Measurements from ENCODE around the gene ZBTB16.

ZBTB16 gene

DNA sequence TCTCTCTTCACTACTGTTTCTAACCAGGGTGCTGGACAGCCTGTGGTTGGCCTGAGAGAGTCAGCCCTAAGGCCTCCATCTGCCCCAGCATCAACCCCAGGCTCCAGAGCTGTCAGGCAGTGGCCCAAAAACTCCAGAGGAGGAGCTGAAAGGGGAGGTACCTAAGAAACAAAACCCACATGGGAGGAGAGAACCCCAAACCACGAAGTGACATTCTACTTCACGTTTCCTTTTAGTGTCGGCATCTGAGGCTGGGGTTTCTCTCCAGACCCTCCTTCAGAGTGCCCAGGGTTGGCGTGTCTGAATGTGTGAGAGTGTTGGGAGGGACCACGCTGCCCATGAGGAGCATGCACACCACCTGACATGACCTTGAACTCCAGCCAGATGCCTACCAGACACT is 166.8 kb downstream of the ZBTB16 start:
- no peak overlapping the region for H3K4me3 ChIP-seq (ENCODE audit: low read depth, low read length)
- DNase-seq (ENCODE audit: low read depth), result no peak
- TF ChIP-seq, protein P1, sequence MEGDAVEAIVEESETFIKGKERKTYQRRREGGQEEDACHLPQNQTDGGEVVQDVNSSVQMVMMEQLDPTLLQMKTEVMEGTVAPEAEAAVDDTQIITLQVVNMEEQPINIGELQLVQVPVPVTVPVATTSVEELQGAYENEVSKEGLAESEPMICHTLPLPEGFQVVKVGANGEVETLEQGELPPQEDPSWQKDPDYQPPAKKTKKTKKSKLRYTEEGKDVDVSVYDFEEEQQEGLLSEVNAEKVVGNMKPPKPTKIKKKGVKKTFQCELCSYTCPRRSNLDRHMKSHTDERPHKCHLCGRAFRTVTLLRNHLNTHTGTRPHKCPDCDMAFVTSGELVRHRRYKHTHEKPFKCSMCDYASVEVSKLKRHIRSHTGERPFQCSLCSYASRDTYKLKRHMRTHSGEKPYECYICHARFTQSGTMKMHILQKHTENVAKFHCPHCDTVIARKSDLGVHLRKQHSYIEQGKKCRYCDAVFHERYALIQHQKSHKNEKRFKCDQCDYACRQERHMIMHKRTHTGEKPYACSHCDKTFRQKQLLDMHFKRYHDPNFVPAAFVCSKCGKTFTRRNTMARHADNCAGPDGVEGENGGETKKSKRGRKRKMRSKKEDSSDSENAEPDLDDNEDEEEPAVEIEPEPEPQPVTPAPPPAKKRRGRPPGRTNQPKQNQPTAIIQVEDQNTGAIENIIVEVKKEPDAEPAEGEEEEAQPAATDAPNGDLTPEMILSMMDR (conservative IDR thresholded peaks at IDR 0.05; ENCODE audit: low read depth, low read length), result no peak

DNA sequence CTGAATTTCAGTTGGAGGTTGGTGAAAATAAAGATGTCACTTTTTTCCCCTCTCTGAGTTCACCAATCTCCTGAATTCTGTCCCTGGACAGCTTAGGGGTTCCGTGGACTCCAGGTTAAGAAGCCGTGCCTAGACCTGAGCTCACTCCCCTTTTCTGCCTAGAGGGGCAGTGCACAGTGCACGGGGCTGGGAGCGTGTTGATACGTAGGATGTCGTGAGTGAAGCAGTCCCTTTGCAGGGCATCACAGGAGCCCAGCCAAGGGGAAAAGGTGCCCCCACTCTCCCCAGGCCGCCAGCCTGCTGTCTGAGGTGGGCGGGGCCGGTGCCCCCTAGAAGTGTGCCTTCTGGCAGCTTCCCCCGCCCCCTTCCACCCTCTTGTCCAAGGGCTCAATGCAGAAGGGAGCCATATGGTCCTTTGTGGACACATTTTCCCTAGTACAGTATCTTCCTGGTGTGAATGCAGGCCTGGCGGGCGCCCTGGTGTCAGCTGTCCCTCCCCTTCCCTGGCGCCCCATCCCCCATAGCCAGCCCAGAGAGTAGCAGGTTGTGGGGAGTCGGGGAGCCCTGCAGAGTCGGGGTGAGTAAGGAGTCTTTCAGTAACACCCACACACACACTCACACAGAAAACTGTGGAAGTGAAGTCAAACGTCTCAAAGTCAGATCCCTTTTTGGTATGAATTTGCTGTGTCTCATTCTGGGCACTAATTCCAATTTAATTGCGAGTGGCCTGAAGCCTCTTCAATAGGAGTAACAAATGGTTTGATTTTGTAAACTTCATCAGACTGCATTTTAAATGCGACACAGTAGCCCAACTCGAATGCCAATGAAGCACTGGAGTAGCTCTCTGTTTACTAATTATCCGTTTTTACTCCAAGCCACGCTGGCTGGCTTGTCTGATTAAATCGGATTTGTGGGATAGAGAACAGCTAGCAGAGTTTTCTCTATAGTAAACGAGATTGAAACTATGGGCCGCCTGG is 169.2 kb downstream of the ZBTB16 start:
- H3K4me3 ChIP-seq (ENCODE audit: low read depth, low read length), result no peak overlapping the region
- no peak for DNase-seq (ENCODE audit: low read depth)
- TF ChIP-seq, protein P1 (conservative IDR thresholded peaks at IDR 0.05; ENCODE audit: low read depth, low read length), result no peak

DNA sequence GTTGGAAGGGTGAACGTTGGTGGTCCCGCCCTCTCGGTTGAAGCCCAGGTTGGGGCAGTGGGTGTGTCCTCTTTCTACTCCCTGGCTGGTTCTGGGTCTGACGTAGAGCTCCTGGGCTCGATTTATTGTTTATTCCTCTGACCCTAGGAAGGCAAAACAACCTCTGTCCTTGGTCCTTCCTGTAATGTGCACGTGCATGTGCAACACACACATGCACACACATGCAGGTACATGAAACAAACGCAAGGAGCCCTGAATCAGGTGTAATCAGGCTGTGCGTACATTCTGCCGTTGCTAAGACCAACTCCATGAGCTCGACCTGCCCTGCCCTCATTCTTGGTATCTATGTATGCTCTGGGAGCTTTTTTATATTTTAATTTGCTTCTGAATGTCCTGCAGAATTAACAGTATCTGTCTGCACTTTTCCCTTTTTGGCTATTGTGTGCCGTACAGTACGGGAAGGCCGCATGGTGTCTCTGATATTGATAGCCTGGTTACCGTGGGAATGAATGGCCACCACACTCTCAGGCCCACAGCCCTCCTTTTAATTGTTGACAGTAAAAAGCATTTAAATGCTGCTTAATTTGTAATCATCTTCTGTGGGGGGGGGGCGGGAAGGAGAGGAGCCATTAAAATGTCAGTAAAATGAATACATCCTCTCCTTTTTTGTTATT is 170.7 kb downstream of the ZBTB16 start:
- TF ChIP-seq, protein P1 (conservative IDR thresholded peaks at IDR 0.05; ENCODE audit: low read depth, low read length), result no peak
- no peak for DNase-seq (ENCODE audit: low read depth)
- H3K4me3 ChIP-seq (ENCODE audit: low read depth, low read length), result no peak overlapping the region

DNA sequence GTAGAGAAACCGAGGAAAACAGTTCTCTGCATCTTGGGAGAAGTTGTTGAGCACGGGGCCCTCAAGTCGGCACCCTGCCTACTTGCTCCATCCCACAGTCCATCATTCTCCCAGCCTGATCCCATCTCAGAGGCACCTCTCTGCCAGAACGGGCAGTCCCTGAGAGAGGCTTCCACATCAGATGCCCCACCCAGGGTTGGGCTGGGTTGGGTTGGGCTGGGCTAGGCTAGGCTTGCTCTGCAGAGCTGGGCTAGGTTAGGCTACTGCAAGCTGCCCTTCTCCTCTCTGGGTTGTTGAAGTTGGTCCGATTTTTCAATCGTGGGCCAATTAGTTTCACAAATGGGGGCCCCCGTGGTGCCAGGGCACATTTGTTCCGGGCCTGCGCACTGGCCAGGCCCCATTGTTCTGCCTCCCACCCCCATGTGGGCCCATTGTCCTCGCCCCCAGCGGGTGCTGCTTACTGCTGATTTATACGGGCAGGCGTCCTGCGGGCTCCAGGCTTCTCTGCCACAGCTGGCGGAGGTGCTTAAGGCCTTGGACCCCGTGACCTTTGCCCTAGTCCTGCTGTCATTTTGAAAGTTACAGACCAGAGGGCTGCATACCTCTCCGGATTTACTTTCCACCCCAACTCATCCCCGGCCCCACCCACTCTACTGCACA is 173.0 kb downstream of the ZBTB16 start:
- TF ChIP-seq, protein P1 (conservative IDR thresholded peaks at IDR 0.05; ENCODE audit: low read depth, low read length), result no peak
- no peak for DNase-seq (ENCODE audit: low read depth)
- no peak overlapping the region for H3K4me3 ChIP-seq (ENCODE audit: low read depth, low read length)

DNA sequence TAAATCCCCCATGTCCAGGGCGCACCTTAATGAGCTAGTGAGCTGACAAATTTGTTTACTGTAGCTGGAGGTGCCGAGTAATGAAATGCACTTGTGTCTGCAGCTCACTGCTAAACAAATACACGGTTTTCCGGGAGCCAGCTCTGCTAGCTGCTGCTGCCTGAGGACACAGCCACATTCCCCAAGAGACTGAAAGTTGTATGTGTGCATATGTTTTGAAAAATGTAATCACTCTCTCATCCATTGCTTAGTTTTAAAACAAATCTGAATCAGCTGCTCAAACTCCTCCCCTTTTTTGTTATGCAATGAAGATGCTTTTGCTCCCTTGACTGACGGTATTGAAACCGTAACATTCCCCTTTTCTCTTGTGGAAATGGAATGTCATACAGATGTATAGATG is 174.2 kb downstream of the ZBTB16 start:
- no peak overlapping the region for H3K4me3 ChIP-seq (ENCODE audit: low read depth, low read length)
- peak; percentile 65 for DNase-seq (ENCODE audit: low read depth)
- TF ChIP-seq, protein P1 (conservative IDR thresholded peaks at IDR 0.05; ENCODE audit: low read depth, low read length), result no peak

DNA sequence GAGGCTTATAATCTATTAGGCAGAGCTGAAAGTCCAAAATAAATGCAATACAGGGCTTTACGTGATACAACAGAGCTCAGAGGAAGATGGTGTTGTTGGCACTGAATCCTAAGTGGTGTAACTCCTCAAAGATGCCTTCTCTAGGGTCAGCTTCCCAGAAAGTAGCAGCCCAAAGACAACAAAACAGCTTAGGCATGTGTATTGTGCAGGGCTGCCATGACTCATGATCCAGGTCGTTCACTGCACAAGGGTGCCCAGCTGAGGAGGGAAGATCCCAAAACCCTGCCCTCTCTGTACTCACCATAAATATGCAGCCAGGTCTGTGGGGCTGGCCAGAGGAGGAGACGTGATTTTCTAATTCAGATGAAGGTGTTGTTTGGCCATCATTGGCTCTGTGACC is 177.3 kb downstream of the ZBTB16 start:
- peak; percentile 73 for DNase-seq (ENCODE audit: low read depth)
- H3K4me3 ChIP-seq (ENCODE audit: low read depth, low read length), result no peak overlapping the region
- TF ChIP-seq, protein P1 (conservative IDR thresholded peaks at IDR 0.05; ENCODE audit: low read depth, low read length), result no peak
